GM21529 (cell line): ENCODE results near the gene LHX2.
A peak's percentile ranks its signal among the peaks of the same experiment; 100 is the strongest.
"Not testable (repeated sequence)": the region's sequence is repeated elsewhere in the genome, so short reads cannot be mapped to it uniquely, and the experiment has no call there.

Experiments used
- ATAC-seq: cut with Tn5 transposase; IDR thresholded peaks from one replicate; pipeline ENCODE4 v1.9.1; 2021; ENCODE audit not compliant: unreplicated experiment

Gene LHX2, protein sequence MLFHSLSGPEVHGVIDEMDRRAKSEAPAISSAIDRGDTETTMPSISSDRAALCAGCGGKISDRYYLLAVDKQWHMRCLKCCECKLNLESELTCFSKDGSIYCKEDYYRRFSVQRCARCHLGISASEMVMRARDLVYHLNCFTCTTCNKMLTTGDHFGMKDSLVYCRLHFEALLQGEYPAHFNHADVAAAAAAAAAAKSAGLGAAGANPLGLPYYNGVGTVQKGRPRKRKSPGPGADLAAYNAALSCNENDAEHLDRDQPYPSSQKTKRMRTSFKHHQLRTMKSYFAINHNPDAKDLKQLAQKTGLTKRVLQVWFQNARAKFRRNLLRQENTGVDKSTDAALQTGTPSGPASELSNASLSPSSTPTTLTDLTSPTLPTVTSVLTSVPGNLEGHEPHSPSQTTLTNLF

DNA sequence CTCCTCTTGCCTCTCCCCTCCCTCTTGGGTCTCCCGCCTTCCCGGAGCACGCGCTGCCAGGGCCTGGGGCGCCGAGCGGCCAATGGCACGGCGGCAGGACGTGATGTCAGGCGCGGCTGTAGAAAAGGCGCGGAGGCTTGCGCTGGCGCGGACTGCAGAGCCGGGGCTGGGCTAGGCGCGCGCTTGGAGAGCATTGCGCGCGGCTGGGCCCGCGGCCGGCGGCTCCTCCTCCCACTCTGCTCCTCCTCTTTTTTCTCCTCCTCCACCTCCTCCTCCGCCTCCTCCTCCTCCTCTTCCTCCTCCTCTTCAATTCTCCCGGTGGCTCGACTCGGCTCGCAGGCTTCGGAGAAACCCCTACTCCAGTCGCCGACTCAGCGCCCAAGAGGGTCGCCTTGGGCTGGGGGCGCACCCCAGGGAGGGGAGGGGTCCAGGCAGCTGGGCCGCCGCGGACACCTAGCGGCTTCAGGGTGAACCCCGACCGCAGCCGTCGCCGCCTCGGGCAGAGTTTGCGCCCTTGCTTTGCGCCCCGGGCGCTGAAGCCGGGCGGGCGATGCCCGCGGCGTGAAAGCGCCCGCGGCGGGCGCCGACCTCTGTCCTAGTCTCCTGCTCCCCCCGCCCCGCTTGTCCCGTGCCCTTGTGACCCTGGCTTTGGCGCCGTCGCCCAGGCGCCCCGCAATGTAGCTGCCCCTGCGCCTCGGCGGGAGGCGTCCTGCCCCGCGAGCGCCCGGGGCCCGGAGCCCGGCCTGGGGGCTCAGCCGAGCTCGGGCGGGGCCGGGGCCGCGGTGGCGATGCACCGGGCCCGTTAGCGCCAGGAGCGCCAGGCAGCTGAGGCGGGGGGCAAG lies at the start of gene LHX2:
Gene LHX2, plus strand, starts transcription at position 309 of the 842 bp plus-strand sequence. CDS start 581 bp downstream, outside the sequence.
- no peak for ATAC-seq

DNA sequence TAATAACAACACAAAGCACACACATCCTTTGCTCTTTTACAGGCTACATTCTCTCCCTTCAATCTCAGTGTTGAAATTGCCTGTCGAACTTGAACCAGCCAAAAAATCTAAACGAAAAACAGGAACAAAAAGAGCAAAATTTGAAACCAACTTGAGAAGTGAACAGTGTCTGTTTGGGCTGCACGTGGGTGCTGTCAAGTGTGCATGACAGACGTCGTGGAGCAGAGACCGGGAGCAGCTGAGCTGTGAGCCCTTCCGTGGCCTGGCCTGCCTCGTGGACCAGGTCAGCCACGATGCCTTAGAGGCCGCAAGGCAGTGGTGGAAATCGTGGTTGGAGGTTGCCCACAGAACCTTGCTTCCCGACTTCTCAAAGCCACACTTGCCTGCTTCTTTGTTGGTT lies 46.8 kb upstream of the LHX2 start:
- no peak for ATAC-seq

DNA sequence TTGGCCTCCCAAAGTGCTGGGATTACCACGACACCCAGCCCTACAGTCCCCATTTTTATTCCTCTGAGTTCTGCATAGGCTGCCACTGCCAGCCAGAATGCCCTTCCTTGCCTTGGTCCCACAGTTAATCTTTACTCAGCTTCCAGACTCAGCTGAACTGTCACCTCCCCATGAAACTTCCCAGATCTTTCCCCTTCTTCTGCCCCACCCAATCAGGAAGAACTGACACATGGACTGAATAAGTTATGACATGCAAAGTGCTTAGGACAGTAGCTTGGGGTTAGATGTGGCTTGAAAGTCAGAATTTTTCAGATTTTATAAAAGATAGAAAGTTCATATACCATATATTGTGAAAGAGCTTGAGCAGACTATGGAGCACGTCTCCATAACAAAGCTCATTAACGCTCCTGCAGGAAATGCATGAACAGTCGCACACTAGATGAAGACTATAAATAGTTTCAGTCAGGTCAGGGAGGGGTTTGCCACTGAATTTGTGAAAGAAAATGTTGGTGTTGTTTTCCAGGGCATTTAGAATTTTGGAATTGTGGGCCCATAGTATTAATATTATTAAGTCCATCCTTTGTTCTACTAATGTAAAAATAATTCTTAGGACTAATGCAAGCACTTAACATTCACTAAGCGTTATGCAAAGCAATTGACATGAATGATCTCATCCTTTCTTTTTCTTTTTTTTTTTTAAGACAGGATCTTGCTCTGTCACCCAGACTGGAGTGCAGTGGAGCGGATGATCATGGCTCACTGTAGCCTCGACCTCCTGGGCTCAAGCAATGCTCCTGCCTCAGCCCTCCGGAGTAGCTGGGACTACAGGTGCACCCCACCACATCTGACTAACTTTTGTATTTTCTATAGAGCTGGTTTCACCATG lies 45.5 kb upstream of the LHX2 start:
- no peak for ATAC-seq

DNA sequence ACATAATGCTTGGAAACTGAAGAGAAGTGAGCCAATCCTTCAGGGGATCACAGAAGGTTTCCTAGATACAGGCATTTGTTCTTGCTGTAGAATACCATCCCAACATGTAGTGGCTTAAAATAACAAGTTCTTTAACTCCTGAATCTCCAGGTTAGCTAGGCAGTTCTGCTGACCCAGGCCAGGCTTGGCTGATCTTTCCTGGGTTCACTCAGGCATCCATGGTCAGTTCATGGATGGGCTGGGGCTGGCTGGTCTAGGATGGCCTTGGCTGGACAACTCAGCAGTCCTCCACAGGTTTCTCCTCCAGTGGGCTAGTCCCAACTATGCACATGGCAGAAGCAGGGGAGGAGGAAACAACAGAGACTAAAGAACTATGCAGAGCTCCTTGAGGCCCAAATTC lies 44.2 kb upstream of the LHX2 start:
- no peak for ATAC-seq

DNA sequence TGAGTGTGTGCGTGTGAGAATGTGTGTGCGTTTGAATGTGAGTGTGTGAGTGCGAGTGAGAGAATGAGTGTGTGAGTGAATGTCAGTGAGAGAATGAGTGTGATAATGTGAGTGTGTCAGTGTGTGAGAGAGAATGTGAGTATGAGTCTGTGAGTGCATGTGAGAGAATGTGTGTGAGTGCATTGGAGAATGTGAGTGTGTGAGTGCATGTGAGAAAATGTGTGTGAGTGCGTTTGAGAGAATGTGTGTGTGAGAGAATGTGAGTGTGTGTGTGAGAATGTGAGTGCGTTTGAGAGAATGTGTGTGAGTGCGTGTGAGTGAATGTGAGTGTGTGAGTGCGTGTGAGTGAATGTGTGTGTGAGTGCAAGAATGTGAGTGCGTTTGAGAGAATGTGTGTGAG lies 39.0 kb upstream of the LHX2 start:
- no peak for ATAC-seq

DNA sequence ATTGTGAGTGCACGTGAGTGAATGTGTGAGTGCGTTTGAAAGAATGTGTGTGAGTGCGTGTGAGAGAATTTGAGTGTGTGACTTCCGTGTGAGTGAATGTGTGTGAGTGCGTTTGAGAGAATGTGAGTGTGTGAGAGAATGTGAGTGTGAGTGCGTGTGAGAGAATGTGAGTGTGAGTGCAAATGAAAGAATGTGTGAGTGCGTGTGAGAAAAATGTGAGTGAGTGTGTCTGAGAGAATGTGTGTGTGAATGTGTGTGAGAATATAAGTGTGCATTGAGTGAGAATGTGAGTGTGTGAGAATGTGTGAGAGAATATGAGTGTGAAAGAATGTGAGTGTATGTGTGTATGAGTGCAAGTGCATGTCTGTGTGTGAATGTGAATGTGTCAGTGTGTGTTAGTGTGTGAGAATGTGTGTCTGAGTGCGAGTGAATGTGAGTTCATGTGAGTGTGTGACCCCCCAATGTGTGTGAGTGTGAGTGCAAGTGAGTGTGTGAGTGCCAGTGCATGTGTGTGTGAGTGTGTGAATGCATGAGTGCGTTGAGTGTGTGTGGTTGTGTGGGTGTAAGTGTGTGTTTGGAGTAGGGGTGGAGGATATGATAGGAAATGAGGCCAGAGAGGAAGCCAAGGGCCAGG lies 37.9 kb upstream of the LHX2 start:
- no peak for ATAC-seq

DNA sequence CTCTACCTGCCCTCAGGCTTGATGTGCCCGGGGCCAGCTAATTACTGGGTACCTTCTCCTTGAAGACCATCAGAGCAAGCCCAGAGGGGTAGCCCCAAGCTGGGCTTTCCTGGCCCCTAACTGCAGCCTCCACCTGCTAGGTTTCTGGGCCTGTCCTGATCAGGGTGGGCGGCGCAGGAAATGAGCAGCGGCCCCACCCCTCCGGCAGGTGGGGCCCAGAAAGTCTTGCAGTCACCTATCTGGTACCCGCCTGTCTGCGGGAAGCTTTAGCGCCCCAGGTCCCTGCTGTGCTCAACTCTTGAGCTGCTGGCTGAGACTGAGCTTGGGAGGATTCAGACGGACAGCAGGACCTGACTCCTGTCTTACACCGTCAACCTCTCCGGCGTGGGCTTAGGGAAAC lies 37.1 kb upstream of the LHX2 start:
- ATAC-seq: no peak

DNA sequence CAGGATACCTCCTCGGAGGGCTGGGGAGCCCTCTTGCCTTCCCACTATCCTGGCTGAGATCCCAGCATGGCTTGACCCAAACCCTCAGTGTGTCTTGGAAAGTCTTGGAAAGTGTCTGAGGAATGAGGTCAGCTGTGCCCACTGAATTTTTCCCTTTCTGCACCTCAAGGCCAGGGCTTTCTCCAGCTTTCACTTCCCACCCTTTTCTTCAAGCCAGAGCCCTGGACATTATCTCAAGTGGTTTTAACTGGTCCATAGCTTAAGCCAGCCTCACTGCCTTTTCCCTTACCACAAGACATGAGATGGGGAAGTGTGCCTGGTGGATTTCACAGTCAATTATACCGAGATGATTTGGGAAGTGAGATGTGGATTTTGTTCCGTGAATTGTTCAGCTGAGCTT lies 35.7 kb upstream of the LHX2 start:
- ATAC-seq: no peak

DNA sequence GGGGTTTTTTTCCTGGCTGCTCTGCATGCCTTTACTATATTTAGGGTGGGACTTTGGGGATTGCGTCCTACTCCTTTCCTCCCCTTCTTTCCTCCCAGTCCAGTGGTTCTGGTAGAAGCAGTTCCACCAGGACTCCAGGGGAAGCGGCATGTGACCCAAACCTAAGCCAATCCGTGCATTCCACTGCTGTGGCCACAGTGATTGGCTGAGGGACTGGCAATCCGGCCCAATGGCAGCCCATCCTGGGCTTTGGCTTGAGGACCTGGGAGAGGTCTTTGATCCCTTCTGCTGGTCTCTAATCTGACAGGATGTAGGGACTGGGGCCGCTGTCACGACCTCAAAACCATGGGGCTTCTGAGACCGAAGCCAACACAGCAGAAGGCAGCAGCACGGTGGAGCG lies 35.0 kb upstream of the LHX2 start:
- ATAC-seq: not testable (repeated sequence)

DNA sequence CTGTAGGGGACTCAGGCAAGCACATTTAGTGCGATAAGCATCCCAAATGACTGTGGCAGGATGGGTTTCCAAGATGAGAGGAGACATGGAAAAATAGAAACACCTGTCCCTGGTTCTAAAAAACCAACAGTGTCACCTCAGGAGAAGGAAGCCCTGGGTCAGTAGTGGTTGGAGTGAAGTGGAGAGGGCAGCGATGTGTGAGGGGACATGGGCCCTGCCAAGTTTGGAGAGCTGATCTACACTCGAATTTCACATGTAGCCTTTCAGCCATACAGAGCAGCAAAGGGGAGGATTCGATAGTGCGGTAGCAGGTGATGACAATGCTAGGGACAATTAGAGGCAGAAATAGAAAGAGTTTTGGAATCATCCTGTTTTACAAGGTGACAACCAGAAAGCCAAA lies 32.6 kb upstream of the LHX2 start:
- ATAC-seq: no peak

DNA sequence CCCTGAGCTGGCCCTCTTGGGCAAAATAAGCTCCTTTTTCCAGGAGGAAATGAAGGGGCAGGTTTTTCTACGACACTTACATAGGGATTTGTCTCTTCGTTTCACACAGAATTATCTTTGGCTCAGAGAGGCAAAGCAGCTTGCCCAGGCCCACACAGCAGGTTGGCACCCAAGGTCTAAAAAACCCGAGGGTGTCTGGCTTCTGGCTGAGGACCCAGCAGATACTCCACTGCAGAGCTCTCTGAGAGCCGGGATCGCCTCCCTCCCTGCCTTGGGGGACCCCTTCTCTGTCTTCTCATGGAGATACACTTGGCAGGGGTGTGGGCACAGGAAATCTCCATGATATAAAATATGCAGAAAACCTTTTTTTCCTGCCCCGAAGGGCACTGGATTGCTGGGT lies 29.0 kb upstream of the LHX2 start:
- no peak for ATAC-seq

DNA sequence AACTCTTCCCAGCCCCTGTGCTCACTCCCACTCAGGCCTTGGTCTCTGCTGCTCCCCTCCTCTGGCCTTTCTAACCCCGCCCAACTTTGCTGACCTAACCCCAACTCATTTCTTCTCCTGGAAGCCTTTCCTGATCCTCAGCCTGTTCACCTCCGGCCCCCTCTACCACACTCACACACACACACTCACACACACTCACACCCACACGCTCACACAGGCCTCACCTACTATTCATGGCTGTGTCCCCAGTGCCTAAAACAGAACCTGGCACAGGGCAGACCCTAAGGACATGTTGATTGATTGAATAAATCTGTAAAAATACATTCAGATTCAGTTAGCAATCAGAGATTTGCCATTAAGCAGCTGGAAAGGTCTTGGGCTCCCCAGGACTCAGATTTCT lies 28.5 kb upstream of the LHX2 start:
- no peak for ATAC-seq

DNA sequence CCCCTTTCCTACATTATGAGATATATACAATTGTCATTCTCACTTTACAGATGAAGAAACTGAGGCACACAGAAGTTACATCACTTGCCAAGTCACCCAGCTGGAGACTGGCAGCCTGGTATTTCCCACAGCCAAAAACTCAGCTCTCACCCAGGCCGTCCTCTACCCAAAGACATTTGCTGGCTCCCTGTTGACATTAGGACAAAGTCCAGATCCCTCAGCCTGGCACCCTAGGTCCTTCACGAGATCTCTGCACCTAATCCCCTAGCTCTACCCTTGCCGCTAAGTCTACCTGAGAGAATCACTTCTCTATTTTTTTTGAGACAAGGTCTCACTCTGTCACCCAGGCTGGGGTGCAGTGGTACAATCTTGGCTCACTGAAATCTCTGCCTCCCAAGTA lies 26.8 kb upstream of the LHX2 start:
- ATAC-seq: no peak

DNA sequence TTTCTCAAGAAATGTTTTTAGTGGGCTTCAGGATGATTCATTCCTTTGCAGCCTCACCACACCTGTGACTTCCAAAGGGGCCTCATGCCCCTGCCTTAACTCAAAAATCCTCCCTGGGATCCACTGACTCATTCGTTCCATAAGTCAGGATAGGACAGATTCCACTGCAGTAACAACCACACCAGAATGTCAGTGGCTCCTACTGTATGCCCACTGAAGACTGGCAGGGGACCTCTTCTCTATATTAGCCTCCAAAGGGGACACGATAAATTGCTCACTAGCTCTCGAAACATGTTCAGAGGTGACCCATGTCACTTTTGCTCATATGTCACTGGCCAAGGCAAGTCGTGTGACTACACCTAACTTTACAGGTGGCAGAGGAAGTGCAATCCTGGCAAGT lies 25.7 kb upstream of the LHX2 start:
- no peak for ATAC-seq

DNA sequence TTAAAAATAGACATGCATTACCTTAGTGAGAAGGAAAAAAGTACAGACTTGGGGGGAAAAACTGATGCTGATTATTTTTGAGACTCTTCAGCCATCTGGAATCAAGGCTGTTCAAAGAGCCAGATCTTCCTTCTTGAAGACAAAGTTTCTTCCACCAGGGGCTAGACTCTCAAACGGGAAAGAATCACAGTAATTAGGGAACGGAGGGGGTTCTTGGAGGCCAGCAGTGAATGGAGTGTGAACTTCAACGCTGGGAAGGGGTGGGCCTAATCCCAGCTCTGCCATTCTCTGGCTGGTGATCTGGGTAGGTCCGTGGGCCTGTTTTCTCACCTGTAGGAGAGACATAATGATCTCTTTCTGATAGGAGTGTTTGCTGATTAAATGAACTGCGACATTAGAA lies 21.1 kb upstream of the LHX2 start:
- no peak for ATAC-seq

DNA sequence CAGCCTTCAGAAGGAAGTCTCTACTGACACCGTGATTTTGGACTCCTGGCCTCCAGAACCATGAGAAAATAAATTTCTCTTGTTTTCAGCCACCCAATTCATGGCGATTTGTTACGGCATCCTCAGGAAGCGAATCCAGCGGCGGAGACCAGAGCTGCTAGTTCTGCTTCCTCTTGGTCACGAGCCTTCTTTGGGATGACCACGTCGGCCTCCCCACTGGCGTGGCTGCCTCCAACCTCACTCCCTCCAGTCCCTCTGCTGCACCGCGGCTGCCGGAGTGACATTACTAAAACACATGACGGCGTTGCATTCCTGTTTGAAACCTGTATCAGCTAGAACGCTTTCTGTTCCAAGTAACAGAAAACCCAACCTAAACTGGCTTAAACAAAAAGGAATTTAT lies 18.9 kb upstream of the LHX2 start:
- not testable (repeated sequence) for ATAC-seq

DNA sequence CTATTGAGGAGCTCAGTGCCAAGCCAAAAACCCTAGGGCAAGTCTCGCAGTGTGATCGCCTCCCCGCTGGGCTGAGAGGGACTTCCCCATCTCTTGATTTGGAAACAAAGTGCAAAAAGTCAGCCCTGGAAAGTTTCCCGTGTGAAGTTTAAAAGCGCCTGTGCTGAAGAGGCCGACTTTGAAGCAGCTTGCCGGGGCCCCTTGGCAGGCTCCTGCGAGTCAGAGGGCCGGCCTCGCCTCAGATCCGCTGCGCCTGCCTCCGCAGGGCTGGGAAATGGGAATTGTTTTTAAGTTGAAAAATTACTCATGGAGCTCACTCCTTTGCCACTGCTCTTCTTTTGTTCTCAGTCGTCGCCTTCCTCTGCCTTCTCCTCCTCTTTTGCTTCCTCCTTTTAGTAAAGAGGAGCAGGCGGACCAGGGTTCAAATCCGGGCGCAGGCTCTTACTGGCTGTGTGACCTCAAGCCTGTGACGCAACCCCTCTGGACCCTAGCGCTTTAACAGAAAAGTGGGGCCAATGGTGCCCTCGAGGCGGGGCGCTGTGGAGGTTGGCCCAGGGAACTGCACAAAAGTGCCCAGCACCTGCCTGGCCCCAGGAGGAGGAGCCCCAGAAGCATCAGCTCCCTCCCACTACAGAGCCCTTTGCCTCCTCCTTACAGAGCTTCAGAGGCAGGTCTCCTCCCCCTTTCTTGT lies 14.7 kb upstream of the LHX2 start:
- peak; percentile 50 for ATAC-seq

DNA sequence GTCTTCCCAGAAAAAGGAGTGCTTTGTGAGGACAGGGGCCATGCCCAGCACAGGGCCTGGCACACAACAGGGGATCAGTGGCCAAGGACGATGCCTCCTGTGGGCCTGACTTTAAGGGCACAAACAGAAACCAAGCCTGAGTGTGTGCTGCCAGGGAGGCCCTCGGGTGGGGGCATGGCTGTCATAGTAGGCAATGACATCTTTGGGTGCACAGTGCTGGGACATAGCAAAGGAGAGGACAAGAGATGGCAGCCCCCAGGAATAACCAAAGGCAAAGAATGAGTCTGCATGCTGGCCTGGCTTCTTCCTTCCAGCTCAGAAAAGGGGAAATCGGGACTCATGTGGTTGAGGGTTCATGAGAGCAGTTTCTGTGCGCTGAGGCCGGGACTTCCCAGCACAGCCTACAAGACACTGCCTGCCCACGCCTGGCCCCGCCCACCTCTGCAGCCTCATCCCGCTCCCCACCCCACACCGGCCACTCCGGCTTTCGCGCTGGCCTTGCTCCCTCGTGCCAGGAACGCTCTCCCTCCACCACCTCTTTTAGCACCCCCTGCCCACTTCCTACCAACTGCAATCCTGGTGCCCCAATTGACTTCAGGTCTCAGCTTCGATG lies 13.8 kb upstream of the LHX2 start:
- no peak for ATAC-seq

DNA sequence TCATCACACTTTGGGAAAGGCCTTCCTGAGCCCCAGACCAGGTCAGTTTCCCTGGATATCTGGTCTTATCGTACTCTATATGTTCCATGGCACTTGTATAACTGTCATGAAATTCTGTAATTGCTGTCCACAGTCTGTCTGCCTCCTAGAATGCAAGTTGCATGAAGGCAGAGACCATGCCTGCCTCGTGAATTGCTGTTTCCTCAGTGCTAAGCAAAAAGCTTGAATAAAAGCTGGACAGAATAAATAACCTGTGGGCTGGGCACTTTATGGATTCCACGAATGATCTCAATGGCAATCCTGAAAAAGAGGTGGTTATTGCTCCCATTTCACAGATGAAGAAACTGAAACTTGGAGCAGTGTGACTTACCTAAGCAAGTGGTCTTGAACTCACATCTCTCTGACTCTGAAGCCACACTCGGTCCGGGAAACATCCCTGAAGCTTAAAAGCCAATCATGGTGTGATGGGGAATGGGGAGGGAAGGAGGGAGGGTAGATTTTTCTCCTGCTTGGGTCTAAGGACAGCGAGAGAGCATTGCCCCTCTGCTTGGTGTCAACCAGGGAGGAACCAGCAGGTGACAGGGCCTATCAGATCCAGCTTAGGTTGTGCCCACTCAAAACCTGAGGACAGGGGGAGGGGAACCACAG lies 13.2 kb upstream of the LHX2 start:
- no peak for ATAC-seq
